IMR-90 (cell line): ENCODE results near the gene ZFP36L2. TPM values are rescaled to one million over a fixed set of nuclear protein-coding genes. Genes with fewer than 3 reads are reported as not detected.

Experiments used
- ATAC-seq: fragments of 200-7000 bp; cut with Tn5 transposase; 2 replicates; pipeline ENCODE4 v1.9.1; 2020; ENCODE audit warnings: low read depth, mild to moderate bottlenecking, moderate library complexity
- BruUV-seq: library from RNA; stranded (reverse); fragments of 400-500 nt; replicated peaks from 2 replicates; lab custom pipeline; 2021; lab: Mats Ljungman, UMichigan
- CTCF ChIA-PET: fragments of 300-600 bp; formaldehyde crosslinking; extraction: SDS; loops from one replicate; lab custom pipeline; 2021; ENCODE audit warnings: antibody characterized with exemption; lab: Yijun Ruan, JAX
- POLR2A ChIA-PET: fragments of 300-600 bp; sonication (Branson Sonifier 250); formaldehyde crosslinking; loops from one replicate; lab custom pipeline; 2022; ENCODE audit warnings: antibody characterized with exemption; ENCODE audit not compliant: unreplicated experiment; lab: Charles Lee
- DNase-seq: peaks from one replicate; pipeline ENCODE4 v3.0.0; 2013
- H2AFZ ChIP-seq: replicated peaks from 2 replicates; pipeline ENCODE3; 2013; ENCODE audit warnings: low read length, mild to moderate bottlenecking; ENCODE audit not compliant: poor library complexity
- H2AK5ac ChIP-seq: 2 replicates; pipeline ENCODE4 v1.6.1; 2013; ENCODE audit warnings: low read depth, low read length, inconsistent platforms
- H2AK9ac ChIP-seq: replicated peaks from 2 replicates; pipeline ENCODE3; 2013; ENCODE audit warnings: mild to moderate bottlenecking, low read depth, low read length, moderate library complexity; ENCODE audit not compliant: poor library complexity
- H2BK120ac ChIP-seq: 2 replicates; pipeline ENCODE4 v1.6.1; 2013; ENCODE audit warnings: low read depth, low read length, inconsistent platforms
- H2BK15ac ChIP-seq: 3 replicates; pipeline ENCODE4 v1.6.1; 2013; ENCODE audit warnings: low read depth, low read length, inconsistent platforms
- H2BK20ac ChIP-seq: 2 replicates; pipeline ENCODE4 v1.6.1; 2013; ENCODE audit warnings: low read depth, mild to moderate bottlenecking, inconsistent platforms, low read length, moderate library complexity
- H2BK5ac ChIP-seq: 2 replicates; pipeline ENCODE4 v1.6.1; 2013; ENCODE audit warnings: mild to moderate bottlenecking, low read depth, low read length, inconsistent platforms; ENCODE audit not compliant: poor library complexity, severe bottlenecking
- H3K14ac ChIP-seq: replicated peaks from 2 replicates; pipeline ENCODE4 v1.6.1; 2013; ENCODE audit warnings: low read depth, low read length, inconsistent platforms
- H3K18ac ChIP-seq: 2 replicates; pipeline ENCODE4 v1.6.1; 2013; ENCODE audit warnings: low read depth, low read length, control low read depth
- H3K23ac ChIP-seq: 2 replicates; pipeline ENCODE4 v1.6.1; 2013; ENCODE audit warnings: low read depth, low read length, inconsistent platforms
- H3K27ac ChIP-seq: 2 replicates; pipeline ENCODE4 v1.5.1; 2013; ENCODE audit warnings: mild to moderate bottlenecking, control low read depth, low read length; ENCODE audit not compliant: insufficient read depth
- H3K27me3 ChIP-seq: 2 replicates; pipeline ENCODE4 v1.6.1; 2013; ENCODE audit warnings: low read length; ENCODE audit not compliant: control insufficient read depth, insufficient read depth
- H3K36me3 ChIP-seq: 2 replicates; pipeline ENCODE4 v1.6.1; 2013; ENCODE audit warnings: low read length, mixed read lengths; ENCODE audit not compliant: control insufficient read depth, insufficient read depth
- H3K4ac ChIP-seq: 2 replicates; pipeline ENCODE4 v1.6.1; 2013; ENCODE audit warnings: low read depth, low read length, inconsistent platforms
- H3K4me1 ChIP-seq: 2 replicates; pipeline ENCODE4 v1.6.1; 2013; ENCODE audit warnings: low read length, mixed read lengths; ENCODE audit not compliant: control insufficient read depth, insufficient read depth
- H3K4me2 ChIP-seq: 2 replicates; pipeline ENCODE4 v1.6.1; 2013; ENCODE audit warnings: low read depth, mild to moderate bottlenecking, control low read depth, low read length, moderate library complexity
- H3K4me3 ChIP-seq: 2 replicates; pipeline ENCODE4 v1.5.1; 2013; ENCODE audit warnings: low read depth, mild to moderate bottlenecking, control low read depth, low read length, moderate library complexity; ENCODE audit not compliant: insufficient read depth
- H3K56ac ChIP-seq: 2 replicates; pipeline ENCODE4 v1.6.1; 2013; ENCODE audit warnings: low read length, inconsistent platforms; ENCODE audit not compliant: insufficient read depth; ENCODE audit errors: extremely low read depth
- H3K79me1 ChIP-seq, 2 experiments: 2 replicates each; pipeline ENCODE4 v1.6.1; 2013; ENCODE audit warnings: low read length in 2 of 2, inconsistent platforms in 1 of 2, low read depth in 1 of 2
- H3K9ac ChIP-seq: 2 replicates; pipeline ENCODE4 v1.6.1; 2013; ENCODE audit warnings: low read depth, low read length, control low read depth
- H3K9me1 ChIP-seq: 2 replicates; pipeline ENCODE4 v1.6.1; 2013; ENCODE audit warnings: low read length, inconsistent platforms; ENCODE audit not compliant: insufficient read depth
- H3K9me3 ChIP-seq: 2 replicates; pipeline ENCODE4 v1.6.1; 2013; ENCODE audit warnings: low read length; ENCODE audit not compliant: control insufficient read depth, insufficient read depth
- H4K20me1 ChIP-seq: 2 replicates; pipeline ENCODE4 v1.6.1; 2013; ENCODE audit warnings: low read length, inconsistent platforms; ENCODE audit not compliant: insufficient read depth
- H4K5ac ChIP-seq: 2 replicates; pipeline ENCODE4 v1.6.1; 2013; ENCODE audit warnings: mild to moderate bottlenecking, low read depth, low read length, control low read depth
- H4K8ac ChIP-seq, 2 experiments: 2 replicates each; pipeline ENCODE4 v1.6.1; 2013; ENCODE audit warnings: low read depth in 2 of 2, low read length in 2 of 2, control low read depth in 1 of 2, inconsistent platforms in 1 of 2
- H4K91ac ChIP-seq: 2 replicates; pipeline ENCODE4 v1.6.1; 2013; ENCODE audit warnings: low read depth, low read length, inconsistent platforms; ENCODE audit not compliant: insufficient read depth
- BHLHE40 ChIP-seq: fragments of 150-350 bp; IDR thresholded peaks from 2 replicates; pipeline ENCODE4 v1.6.1; 2016; ENCODE audit warnings: mild to moderate bottlenecking, low read depth, low read length
- CEBPB ChIP-seq: IDR thresholded peaks from 2 replicates; pipeline ENCODE4 v1.6.1; 2012; ENCODE audit warnings: low read depth, low read length, improper control_type of control experiment
- CHD1 ChIP-seq: IDR thresholded peaks from 2 replicates; pipeline ENCODE4 v1.6.1; 2012; ENCODE audit warnings: low read depth, low read length, improper control_type of control experiment
- CTCF ChIP-seq: conservative IDR thresholded peaks from 2 replicates; pipeline ENCODE4 v1.5.1; 2012; ENCODE audit warnings: mild to moderate bottlenecking, low read depth, low read length, improper control_type of control experiment
- ELK1 ChIP-seq: fragments of 150-350 bp; IDR thresholded peaks from 2 replicates; pipeline ENCODE4 v1.6.1; 2016; ENCODE audit warnings: low read depth, mild to moderate bottlenecking, low read length, moderate library complexity, borderline replicate concordance
- FOS ChIP-seq: fragments of 150-350 bp; IDR thresholded peaks from 2 replicates; pipeline ENCODE4 v1.6.1; 2016; ENCODE audit warnings: low read depth, low read length
- MAFK ChIP-seq: IDR thresholded peaks from 2 replicates; pipeline ENCODE4 v1.6.1; 2012; ENCODE audit warnings: low read depth, low read length, improper control_type of control experiment
- MAZ ChIP-seq: IDR thresholded peaks from 2 replicates; pipeline ENCODE4 v1.6.1; 2012; ENCODE audit warnings: low read depth, mild to moderate bottlenecking, low read length, improper control_type of control experiment, moderate library complexity, borderline replicate concordance
- MXI1 ChIP-seq: IDR thresholded peaks from 2 replicates; pipeline ENCODE4 v1.6.1; 2012; ENCODE audit warnings: low read depth, mild to moderate bottlenecking, low read length, moderate library complexity, borderline replicate concordance
- NFE2L2 ChIP-seq: fragments of 150-350 bp; IDR thresholded peaks from 2 replicates; pipeline ENCODE4 v1.6.1; 2016; ENCODE audit warnings: low read depth, mild to moderate bottlenecking, low read length
- POLR2A ChIP-seq: IDR thresholded peaks from 2 replicates; pipeline ENCODE4 v1.6.1; 2012; ENCODE audit warnings: mild to moderate bottlenecking, low read depth, low read length
- RAD21 ChIP-seq: IDR thresholded peaks from 2 replicates; pipeline ENCODE4 v1.6.1; 2012; ENCODE audit warnings: low read length, improper control_type of control experiment
- RCOR1 ChIP-seq: IDR thresholded peaks from 2 replicates; pipeline ENCODE4 v1.6.1; 2012; ENCODE audit warnings: mild to moderate bottlenecking, low read length, improper control_type of control experiment; ENCODE audit not compliant: insufficient replicate concordance
- RFX5 ChIP-seq: IDR thresholded peaks from 2 replicates; pipeline ENCODE4 v1.8.0; 2012; ENCODE audit warnings: low read depth, mild to moderate bottlenecking, low read length, moderate library complexity
- SMC3 ChIP-seq: fragments of 150-350 bp; IDR thresholded peaks from 2 replicates; pipeline ENCODE4 v1.6.1; 2016; ENCODE audit warnings: low read depth, mild to moderate bottlenecking, antibody characterized with exemption, low read length, moderate library complexity
- USF2 ChIP-seq: fragments of 150-350 bp; IDR thresholded peaks from 2 replicates; pipeline ENCODE4 v1.6.1; 2017; ENCODE audit warnings: mild to moderate bottlenecking, antibody characterized with exemption, low read length, low read depth
- WGBS, 2 experiments: methylation state at CpG; one replicate each; pipeline versions ENCODE4 v1.1.5 to v1.1.7; 2013; ENCODE audit warnings: missing lambda C conversion rate in 2 of 2; ENCODE audit not compliant: insufficient read length in 1 of 2; ENCODE audit errors: extremely low coverage in 2 of 2; 5-methylcytosine and 5-hydroxymethylcytosine counted together
- dilution Hi-C: fragments of 300-500 bp; cut with HindIII; formaldehyde crosslinking; loops from one replicate; pipeline ENCODE4 v1.14.3; 2018; ENCODE audit warnings: low sequenced_read_pairs; ENCODE audit not compliant: unreplicated experiment
- in situ Hi-C: fragments of 300-500 bp; cut with MboI; formaldehyde crosslinking; loops from 3 replicates; pipeline ENCODE4 v1.14.3; 2019; ENCODE audit warnings: low sequenced_read_pairs, inconsistent platforms, mixed read lengths
- intact Hi-C: fragments of 100-400 bp; cut with micrococcal nuclease; formaldehyde crosslinking; loops from 2 replicates; pipeline ENCODE4 v1.10.0; 2022
- polyA plus RNA-seq, 3 experiments: library from polyadenylated mRNA; depleted of rRNA; stranded (reverse); fragments of >200 nt; gene quantifications; 2 replicates each; pipeline ENCODE4 v1.2.3, GENCODE V29; 2012; ENCODE audit warnings: low replicate concordance in 1 of 3
- total RNA-seq: library from RNA; depleted of rRNA; stranded (reverse); fragments of >200 nt; gene quantifications from 2 replicates; pipeline ENCODE4 v1.2.3, GENCODE V29; 2012

Gene ZFP36L2
- total and polyA plus RNA-seq, 2 of the 4 experiments (the other 2 are of a cell fraction): 1.8 to 20.1 TPM

- Histone ChIP-seq H2BK20ac (no peak overlapping the region), H2AK5ac (no peak overlapping the region), H3K27me3 (no peaks in the 10 kb centered on the region; the same call in 1 of the 2 replicates), H2AK9ac (no peak overlapping the region), H3K36me3 (no peaks in the 10 kb centered on the region), H3K79me1 (no peaks in the 10 kb centered on the region), H2BK120ac (no peak overlapping the region), H2BK15ac (no peak overlapping the region), H4K20me1 (no peaks in the 10 kb centered on the region), H4K91ac (no peak overlapping the region), H3K27ac (no peak overlapping the region), H3K4me2 (no peak overlapping the region), H3K9me1 (peaks cover 6% of the 10 kb centered on the region; the same call in 1 of the 2 replicates), H3K56ac (no peak overlapping the region), H3K9ac (no peak overlapping the region), H3K14ac (no peak overlapping the region), H3K4me1 (peaks cover 8% of the 10 kb centered on the region), H4K8ac (no peak overlapping the region), H4K5ac (no peak overlapping the region), H2AFZ (no peak overlapping the region), H3K4ac (no peak overlapping the region), H3K23ac (no peak overlapping the region), H3K18ac (no peak overlapping the region), H3K4me3 (no peak overlapping the region), H3K9me3 (no peaks in the 10 kb centered on the region), H2BK5ac (no peak overlapping the region)
- CTCF ChIA-PET: no interaction called here
- DNase-seq (no peak), ATAC-seq (no peak)
- WGBS, 2 experiments: 100% methylated on average over 4 of the region's 7 CpGs; no CpG with 5 or more reads in 1 of the 2 experiments
- intact Hi-C loops (no loop called here), in situ Hi-C loops (no loop called here), dilution Hi-C loops (no loop called here)
- BruUV-seq: no TSS peak
- POLR2A ChIA-PET: no interaction called here
- TF ChIP-seq USF2 (no peak), CEBPB (no peak), POLR2A (no peak), FOS (no peak), CTCF (no peak), CHD1 (no peak), SMC3 (no peak), MAZ (no peak), ELK1 (no peak), NFE2L2 (no peak), RCOR1 (no peak), BHLHE40 (no peak), RFX5 (no peak), MXI1 (no peak), RAD21 (no peak), MAFK (no peak)
Measured at GRCh38 chr2:43206602-43207001, 19.8 kb downstream of the ZFP36L2 start.
